Astrocyte (in vitro differentiated cells and primary cell): ENCODE results near the gene IER5. TPM values are rescaled to one million over a fixed set of nuclear protein-coding genes. Genes with fewer than 3 reads are reported as not detected.

Experiments
- DNase-seq: peaks from one replicate; pipeline ENCODE4 v3.0.0-alpha.2; 2010; ENCODE audit warnings: low read depth
- FAIRE-seq: peaks from 2 replicates; lab custom pipeline; 2011; peaks lifted over from hg19 to GRCh38; lab: Jason Lieb, UNC
- H2AFZ ChIP-seq: 2 replicates; pipeline ENCODE4 v1.6.0; 2012; ENCODE audit warnings: low read depth, low read length, inconsistent platforms
- H3K27ac ChIP-seq: 2 replicates; pipeline ENCODE4 v1.5.1; 2011; ENCODE audit warnings: low read depth, low read length, inconsistent platforms
- H3K27me3 ChIP-seq: 2 replicates; pipeline ENCODE4 v1.6.0; 2011; ENCODE audit warnings: low read length, inconsistent platforms; ENCODE audit not compliant: insufficient read depth
- H3K36me3 ChIP-seq: 2 replicates; pipeline ENCODE4 v1.5.1; 2011; ENCODE audit warnings: low read length, inconsistent platforms; ENCODE audit not compliant: insufficient read depth
- H3K4me1 ChIP-seq: 2 replicates; pipeline ENCODE4 v1.5.1; 2011; ENCODE audit warnings: low read length, inconsistent platforms; ENCODE audit not compliant: insufficient read depth
- H3K4me2 ChIP-seq: 2 replicates; pipeline ENCODE4 v1.6.0; 2012; ENCODE audit warnings: low read length, inconsistent platforms
- H3K4me3 ChIP-seq: 2 replicates; pipeline ENCODE4 v1.5.1; 2011; ENCODE audit warnings: low read depth, mild to moderate bottlenecking, low read length, inconsistent platforms; ENCODE audit not compliant: insufficient read depth
- H3K79me2 ChIP-seq: 2 replicates; pipeline ENCODE4 v1.6.0; 2012; ENCODE audit warnings: mild to moderate bottlenecking, low read length, inconsistent platforms; ENCODE audit not compliant: insufficient read depth
- H3K9ac ChIP-seq: 2 replicates; pipeline ENCODE4 v1.6.0; 2012; ENCODE audit warnings: mild to moderate bottlenecking, low read length, inconsistent platforms
- H3K9me3 ChIP-seq: 2 replicates; pipeline ENCODE4 v1.5.1; 2012; ENCODE audit warnings: low read depth, mild to moderate bottlenecking, low read length, inconsistent platforms; ENCODE audit not compliant: insufficient read depth
- H4K20me1 ChIP-seq: 2 replicates; pipeline ENCODE4 v1.6.0; 2012; ENCODE audit warnings: low read length, inconsistent platforms; ENCODE audit not compliant: insufficient read depth
- H3K27ac Mint-ChIP-seq: one replicate; pipeline ENCODE4 v1.8.0; 2021; ENCODE audit warnings: mild to moderate bottlenecking, mixed read lengths; ENCODE audit not compliant: unreplicated experiment
- H3K27me3 Mint-ChIP-seq: one replicate; pipeline ENCODE4 v1.8.0; 2021; ENCODE audit warnings: low read depth, mixed read lengths; ENCODE audit not compliant: unreplicated experiment
- H3K36me3 Mint-ChIP-seq: one replicate; pipeline ENCODE4 v1.8.0; 2021; ENCODE audit warnings: low read depth, mixed read lengths; ENCODE audit not compliant: unreplicated experiment
- H3K4me1 Mint-ChIP-seq: one replicate; pipeline ENCODE4 v1.8.0; 2021; ENCODE audit warnings: low read depth, mixed read lengths; ENCODE audit not compliant: unreplicated experiment
- H3K4me3 Mint-ChIP-seq: one replicate; pipeline ENCODE4 v1.8.0; 2021; ENCODE audit warnings: mild to moderate bottlenecking, moderate library complexity, mixed read lengths; ENCODE audit not compliant: unreplicated experiment
- H3K9me3 Mint-ChIP-seq: one replicate; pipeline ENCODE4 v1.8.0; 2021; ENCODE audit warnings: mild to moderate bottlenecking, mixed read lengths; ENCODE audit not compliant: unreplicated experiment
- EZH2 ChIP-seq: IDR thresholded peaks from 2 replicates; pipeline ENCODE4 v1.6.1; 2012; ENCODE audit warnings: mild to moderate bottlenecking, low read length, inconsistent platforms; ENCODE audit not compliant: insufficient read depth
- total RNA-seq: library from RNA; stranded (reverse); gene quantifications from 2 replicates; pipeline ENCODE4 v1.2.1, GENCODE V29; 2021
- TF ChIP-seq, protein P1 (sequence below): IDR thresholded peaks from 2 replicates; pipeline ENCODE4 v1.5.1; 2011; ENCODE audit warnings: low read depth, mild to moderate bottlenecking, inconsistent platforms, low read length, moderate library complexity; ENCODE audit not compliant: insufficient read depth

IER5 gene
- total RNA-seq, 1 donor from 2014 or later: 28.3 TPM

DNA sequence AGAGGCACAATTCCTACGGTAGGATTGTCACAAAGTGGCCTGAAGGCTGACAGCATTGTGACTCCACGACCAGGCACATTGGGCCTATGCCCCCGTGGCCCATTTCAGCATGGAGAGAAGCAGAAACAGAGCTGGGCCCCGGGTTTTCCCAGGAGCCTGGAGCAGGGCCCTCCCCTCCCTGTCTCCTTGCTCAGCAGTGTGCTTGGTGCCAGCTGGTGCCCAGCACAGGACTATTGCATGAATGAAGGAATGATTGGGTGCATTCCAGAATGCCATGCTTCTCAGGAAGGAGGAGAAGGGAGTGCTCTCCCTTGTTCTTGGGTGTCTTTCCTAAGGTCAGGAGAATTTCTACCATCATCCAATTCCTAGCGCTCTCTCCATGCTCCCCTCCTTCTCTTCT is 33.7 kb downstream of the IER5 start:
- Mint-ChIP-seq H3K4me1 (peaks cover 20% of the 10 kb centered on the region), H3K27me3 (peaks cover 6% of the 10 kb centered on the region), H3K27ac (no peak overlapping the region), H3K4me3 (no peak overlapping the region), H3K9me3 (no peaks in the 10 kb centered on the region), H3K36me3 (no peaks in the 10 kb centered on the region)
- no peak overlapping the region for H3K4me2 ChIP-seq
- no peaks in the 10 kb centered on the region for H3K36me3 ChIP-seq
- H3K9me3 ChIP-seq: no peaks in the 10 kb centered on the region
- H3K27ac ChIP-seq: no peak overlapping the region
- no peaks in the 10 kb centered on the region for H4K20me1 ChIP-seq
- H3K27me3 ChIP-seq: no peaks in the 10 kb centered on the region
- DNase-seq (no peak), FAIRE-seq (no peak)
- no peak overlapping the region for H3K4me3 ChIP-seq
- peaks cover 4% of the 10 kb centered on the region for H3K4me1 ChIP-seq
- no peaks in the 10 kb centered on the region for H3K79me2 ChIP-seq
- no peak overlapping the region for H3K9ac ChIP-seq
- H2AFZ ChIP-seq: no peak overlapping the region
- TF ChIP-seq, protein P1, sequence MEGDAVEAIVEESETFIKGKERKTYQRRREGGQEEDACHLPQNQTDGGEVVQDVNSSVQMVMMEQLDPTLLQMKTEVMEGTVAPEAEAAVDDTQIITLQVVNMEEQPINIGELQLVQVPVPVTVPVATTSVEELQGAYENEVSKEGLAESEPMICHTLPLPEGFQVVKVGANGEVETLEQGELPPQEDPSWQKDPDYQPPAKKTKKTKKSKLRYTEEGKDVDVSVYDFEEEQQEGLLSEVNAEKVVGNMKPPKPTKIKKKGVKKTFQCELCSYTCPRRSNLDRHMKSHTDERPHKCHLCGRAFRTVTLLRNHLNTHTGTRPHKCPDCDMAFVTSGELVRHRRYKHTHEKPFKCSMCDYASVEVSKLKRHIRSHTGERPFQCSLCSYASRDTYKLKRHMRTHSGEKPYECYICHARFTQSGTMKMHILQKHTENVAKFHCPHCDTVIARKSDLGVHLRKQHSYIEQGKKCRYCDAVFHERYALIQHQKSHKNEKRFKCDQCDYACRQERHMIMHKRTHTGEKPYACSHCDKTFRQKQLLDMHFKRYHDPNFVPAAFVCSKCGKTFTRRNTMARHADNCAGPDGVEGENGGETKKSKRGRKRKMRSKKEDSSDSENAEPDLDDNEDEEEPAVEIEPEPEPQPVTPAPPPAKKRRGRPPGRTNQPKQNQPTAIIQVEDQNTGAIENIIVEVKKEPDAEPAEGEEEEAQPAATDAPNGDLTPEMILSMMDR: no peak
- TF ChIP-seq EZH2: no peak

DNA sequence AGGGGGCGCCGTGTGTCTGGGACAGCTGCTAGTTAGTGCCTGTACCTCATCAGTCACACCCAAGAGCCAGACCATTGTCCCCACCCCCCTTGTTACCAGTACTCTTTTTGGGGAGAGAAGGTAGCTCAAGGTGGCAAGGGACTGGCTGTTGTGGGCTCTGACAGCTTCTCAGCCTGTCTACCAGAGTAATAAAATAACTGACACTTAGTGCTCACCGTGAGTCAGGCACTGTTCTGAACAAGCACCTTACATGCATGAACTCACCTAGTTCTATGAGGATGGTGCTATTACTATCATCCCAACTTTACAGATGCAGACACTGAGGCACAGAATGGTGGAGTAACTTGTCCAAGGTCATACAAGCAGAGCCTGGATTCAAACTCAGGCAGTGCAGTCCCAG is 34.7 kb downstream of the IER5 start:
- Histone ChIP-seq H3K9ac (no peak overlapping the region), H2AFZ (no peak overlapping the region), H3K27ac (no peak overlapping the region), H3K9me3 (no peaks in the 10 kb centered on the region), H3K4me2 (no peak overlapping the region), H4K20me1 (no peaks in the 10 kb centered on the region), H3K4me3 (no peak overlapping the region), H3K27me3 (no peaks in the 10 kb centered on the region), H3K79me2 (no peaks in the 10 kb centered on the region), H3K36me3 (no peaks in the 10 kb centered on the region), H3K4me1 (peaks cover 6% of the 10 kb centered on the region)
- TF ChIP-seq, protein P1: no peak
- no peak for TF ChIP-seq EZH2
- no peaks in the 10 kb centered on the region for H3K9me3 Mint-ChIP-seq
- FAIRE-seq (no peak), DNase-seq (no peak)
- no peaks in the 10 kb centered on the region for H3K36me3 Mint-ChIP-seq
- H3K4me3 Mint-ChIP-seq: no peak overlapping the region
- H3K27me3 Mint-ChIP-seq: peaks cover 6% of the 10 kb centered on the region
- H3K27ac Mint-ChIP-seq: no peak overlapping the region
- peaks cover 12% of the 10 kb centered on the region for H3K4me1 Mint-ChIP-seq

DNA sequence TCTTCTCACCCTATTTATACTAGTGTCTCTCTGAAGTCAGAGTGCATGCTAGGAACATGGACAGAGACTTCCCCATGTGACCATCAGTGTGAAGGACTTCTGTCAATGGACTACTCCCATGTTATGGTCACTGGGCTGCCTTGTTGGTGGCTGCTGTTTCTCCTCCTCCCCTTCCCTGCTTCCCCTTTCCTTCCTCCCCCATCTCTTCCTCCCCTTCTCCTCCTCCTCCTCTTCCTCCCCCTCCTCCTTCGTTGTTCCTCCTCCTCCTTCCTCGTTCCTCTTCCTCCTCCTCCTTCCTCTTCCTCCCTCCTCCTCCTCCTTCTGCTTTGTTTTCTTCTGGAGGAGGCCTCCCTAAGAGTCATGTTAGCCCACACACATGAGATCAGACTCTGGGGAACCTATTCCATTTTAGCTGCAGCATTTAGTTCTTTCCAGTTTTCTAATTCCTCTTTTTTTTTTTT is 35.8 kb downstream of the IER5 start:
- H3K36me3 Mint-ChIP-seq: no peaks in the 10 kb centered on the region
- H3K4me3 ChIP-seq: no peak overlapping the region
- H3K27me3 Mint-ChIP-seq: peaks cover 8% of the 10 kb centered on the region
- H4K20me1 ChIP-seq: no peaks in the 10 kb centered on the region
- H3K27me3 ChIP-seq: no peaks in the 10 kb centered on the region
- H3K27ac ChIP-seq: no peak overlapping the region
- peaks cover 14% of the 10 kb centered on the region for H3K4me1 ChIP-seq
- no peak overlapping the region for H2AFZ ChIP-seq
- H3K36me3 ChIP-seq: no peaks in the 10 kb centered on the region
- H3K9ac ChIP-seq: no peak overlapping the region
- TF ChIP-seq EZH2: no peak
- TF ChIP-seq, protein P1: no peak
- FAIRE-seq (no peak), DNase-seq (no peak)
- H3K27ac Mint-ChIP-seq: no peak overlapping the region
- H3K9me3 Mint-ChIP-seq: no peaks in the 10 kb centered on the region
- no peaks in the 10 kb centered on the region for H3K79me2 ChIP-seq
- H3K9me3 ChIP-seq: no peaks in the 10 kb centered on the region
- peaks cover 14% of the 10 kb centered on the region for H3K4me1 Mint-ChIP-seq
- H3K4me2 ChIP-seq: no peak overlapping the region
- no peak overlapping the region for H3K4me3 Mint-ChIP-seq
